Vagina (tissue), 2 donors: Measurements from ENCODE around the gene PLXNB1. TPM values are rescaled to one million over a fixed set of nuclear protein-coding genes. Genes with fewer than 3 reads are reported as not detected.

Experiments
- DNase-seq, 2 donors: peaks; one replicate each; pipeline ENCODE4 v3.0.0-alpha.2; 2017; ENCODE audit errors: extremely low spot score in 2 of 2
- H3K27ac ChIP-seq: fragments of 200-600 bp; sonication (generic); one replicate; pipeline ENCODE4 v1.5.1; 2019
- H3K27me3 ChIP-seq: fragments of 200-600 bp; sonication (generic); one replicate; pipeline ENCODE4 v1.5.1; 2019
- H3K36me3 ChIP-seq, 2 donors: fragments of 200-600 bp; sonication (generic); one replicate each; pipeline ENCODE4 v1.5.1; 2017 to 2019
- H3K4me1 ChIP-seq: fragments of 200-600 bp; sonication (generic); one replicate; pipeline ENCODE4 v1.5.1; 2019
- H3K4me3 ChIP-seq, 2 donors: fragments of 200-600 bp; sonication (generic); 1 replicate in 1 of 2; 2 replicates in 1 of 2; pipeline ENCODE4 v1.5.1; 2016 to 2019
- H3K9me3 ChIP-seq: fragments of 200-600 bp; sonication (generic); one replicate; pipeline ENCODE4 v1.5.1; 2019
- CTCF ChIP-seq, 3 experiments: fragments of 450-650 bp in 2 of 3; fragments of 200-600 bp in 1 of 3; sonication (generic) in 1 of 3; IDR thresholded peaks; one replicate each; pipeline ENCODE4 v1.5.1; 2017 to 2019; ENCODE audit warnings: antibody characterized with exemption in 3 of 3, mild to moderate bottlenecking in 2 of 3, moderate library complexity in 2 of 3
- POLR2A ChIP-seq, 2 donors: fragments of 450-650 bp; IDR thresholded peaks; one replicate each; pipeline ENCODE4 v1.6.1; 2017; ENCODE audit warnings: antibody characterized with exemption in 2 of 2, mild to moderate bottlenecking in 2 of 2, moderate library complexity in 2 of 2
- POLR2AphosphoS5 ChIP-seq, 2 donors: sonication (generic); formaldehyde crosslinking; IDR thresholded peaks; one replicate each; pipeline ENCODE4 v1.9.0; 2017; ENCODE audit warnings: antibody characterized with exemption in 2 of 2, mild to moderate bottlenecking in 2 of 2, low read depth in 1 of 2; ENCODE audit not compliant: insufficient read depth in 1 of 2
- intact Hi-C: fragments of 100-400 bp; cut with DNase I; formaldehyde crosslinking; loops from one replicate; pipeline ENCODE4 v1.15.1; 2023
- small RNA-seq: library from RNA; depleted of rRNA; stranded (forward); fragments of <200 nt; gene quantifications from one replicate; pipeline ENCODE3, GENCODE V24; 2016
- total RNA-seq: library from RNA; depleted of rRNA; stranded (reverse); fragments of >200 nt; gene quantifications from one replicate; pipeline ENCODE4 v1.2.3, GENCODE V29; 2016

The PLXNB1 gene
- total RNA-seq, 1 donor from 2014 or later, result 257 TPM

DNA sequence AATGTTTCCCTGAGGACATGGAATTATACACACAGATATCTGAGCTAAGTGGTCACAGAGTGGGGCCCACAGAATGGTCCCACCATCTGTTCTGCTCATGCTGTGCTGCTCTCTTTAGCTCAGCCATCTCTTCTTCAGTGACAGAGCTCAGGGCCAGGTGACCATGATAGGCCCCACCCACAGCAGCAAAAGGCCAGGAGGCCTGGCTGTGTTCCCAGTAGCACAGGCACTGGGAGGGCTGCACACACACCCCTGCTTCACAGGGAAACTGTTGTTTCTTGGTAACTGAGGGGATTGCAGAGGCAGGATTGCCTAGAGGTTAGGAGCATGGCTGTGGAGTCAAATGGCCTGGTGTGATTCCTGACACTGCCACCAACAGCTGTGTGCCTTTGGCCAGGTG is 62.7 kb downstream of the PLXNB1 start:
- H3K27me3 ChIP-seq, result no peaks in the 10 kb centered on the region
- intact Hi-C loops, result no loop called here
- no peaks in the 10 kb centered on the region for H3K4me1 ChIP-seq
- no peak for DNase-seq
- no peak overlapping the region for H3K4me3 ChIP-seq
- H3K9me3 ChIP-seq, result no peaks in the 10 kb centered on the region
- H3K36me3 ChIP-seq, result no peaks in the 10 kb centered on the region
- H3K27ac ChIP-seq, result no peak overlapping the region
- TF ChIP-seq POLR2AphosphoS5 (IDR thresholded peaks at IDR 0.05; ENCODE audit: insufficient read depth in 1 of 2, low read depth in 1 of 2) (no peak), POLR2A (IDR thresholded peaks at IDR 0.05) (no peak), CTCF (IDR thresholded peaks at IDR 0.05) (no peak)

DNA sequence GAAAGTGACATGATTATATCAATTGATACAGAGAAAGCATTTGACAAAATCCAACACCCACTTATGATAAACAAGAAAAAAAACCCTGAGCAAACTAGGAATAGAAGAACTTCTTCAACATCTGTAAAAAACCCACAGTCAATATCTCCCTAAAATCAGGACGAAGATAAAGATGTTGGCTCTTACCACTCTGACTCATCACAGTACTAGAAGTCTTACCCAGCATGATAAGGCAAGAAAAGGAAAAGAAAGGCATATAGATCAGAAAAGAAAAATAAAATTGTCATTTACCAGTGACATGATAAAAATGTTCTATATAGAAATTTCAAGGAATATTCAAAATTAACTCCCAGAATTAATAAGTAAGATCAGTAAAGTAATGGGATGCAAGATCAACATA is 65.0 kb downstream of the PLXNB1 start:
- TF ChIP-seq POLR2A (IDR thresholded peaks at IDR 0.05) (no peak), CTCF (IDR thresholded peaks at IDR 0.05) (no peak), POLR2AphosphoS5 (IDR thresholded peaks at IDR 0.05; ENCODE audit: insufficient read depth in 1 of 2, low read depth in 1 of 2) (no peak)
- intact Hi-C loops, result no loop called here

GRCh38 chr3:48361928-48362327 is 68.0 kb downstream of the PLXNB1 start:
- no peaks in the 10 kb centered on the region for H3K9me3 ChIP-seq
- no peak overlapping the region for H3K27ac ChIP-seq
- no peak for DNase-seq
- intact Hi-C loops, result no loop called here
- H3K27me3 ChIP-seq, result no peaks in the 10 kb centered on the region
- no peaks in the 10 kb centered on the region for H3K4me1 ChIP-seq
- TF ChIP-seq CTCF (IDR thresholded peaks at IDR 0.05), result no peak
- no peak for TF ChIP-seq POLR2A (IDR thresholded peaks at IDR 0.05)
- TF ChIP-seq POLR2AphosphoS5 (IDR thresholded peaks at IDR 0.05; ENCODE audit: insufficient read depth in 1 of 2, low read depth in 1 of 2), result no peak
- H3K36me3 ChIP-seq, result no peaks in the 10 kb centered on the region
- no peak overlapping the region for H3K4me3 ChIP-seq

More for the DNA sequence above, 65.0 kb downstream of the PLXNB1 start:
- DNase-seq, result no peak
- no peak overlapping the region for H3K4me3 ChIP-seq
- H3K36me3 ChIP-seq, result no peaks in the 10 kb centered on the region
- no peaks in the 10 kb centered on the region for H3K9me3 ChIP-seq
- H3K27ac ChIP-seq, result no peak overlapping the region
- no peaks in the 10 kb centered on the region for H3K4me1 ChIP-seq
- H3K27me3 ChIP-seq, result no peaks in the 10 kb centered on the region

DNA sequence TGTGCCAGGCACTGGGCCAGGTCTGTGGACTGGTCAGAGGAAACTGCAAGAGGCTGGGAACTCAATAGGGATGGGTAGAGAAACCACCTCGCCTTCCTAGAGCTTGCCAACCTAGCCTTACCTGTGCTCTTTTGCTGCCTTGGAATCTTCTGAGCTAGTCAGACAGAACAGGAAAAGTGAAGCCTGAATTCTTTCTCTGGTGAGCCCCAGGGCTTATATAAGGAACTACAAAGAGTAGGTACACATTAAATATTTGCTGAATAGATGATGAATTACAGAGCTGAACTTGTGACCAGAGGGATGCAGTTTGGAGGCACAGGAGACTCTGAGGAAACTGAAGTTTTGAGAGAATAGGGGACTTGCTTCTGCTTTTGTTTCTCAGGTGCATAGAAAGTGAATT is 73.5 kb downstream of the PLXNB1 start:
- no peak for TF ChIP-seq POLR2A (IDR thresholded peaks at IDR 0.05)
- TF ChIP-seq CTCF (IDR thresholded peaks at IDR 0.05), result no peak
- no peak for TF ChIP-seq POLR2AphosphoS5 (IDR thresholded peaks at IDR 0.05; ENCODE audit: insufficient read depth in 1 of 2, low read depth in 1 of 2)
- intact Hi-C loops, result no loop called here

GRCh38 chr3:48353987-48354386 is 75.9 kb downstream of the PLXNB1 start:
- H3K27me3 ChIP-seq, result no peaks in the 10 kb centered on the region
- H3K4me3 ChIP-seq, result no peak overlapping the region
- no peak overlapping the region for H3K27ac ChIP-seq
- H3K36me3 ChIP-seq, result no peaks in the 10 kb centered on the region
- intact Hi-C loops, result no loop called here
- no peak for DNase-seq
- no peaks in the 10 kb centered on the region for H3K4me1 ChIP-seq
- TF ChIP-seq POLR2AphosphoS5 (IDR thresholded peaks at IDR 0.05; ENCODE audit: insufficient read depth in 1 of 2, low read depth in 1 of 2) (no peak), POLR2A (IDR thresholded peaks at IDR 0.05) (no peak), CTCF (IDR thresholded peaks at IDR 0.05) (no peak)
- H3K9me3 ChIP-seq, result no peaks in the 10 kb centered on the region

More for the DNA sequence above, 73.5 kb downstream of the PLXNB1 start:
- Histone ChIP-seq H3K4me1 (no peaks in the 10 kb centered on the region), H3K27me3 (no peaks in the 10 kb centered on the region), H3K27ac (no peak overlapping the region), H3K9me3 (no peaks in the 10 kb centered on the region), H3K4me3 (no peak overlapping the region), H3K36me3 (no peaks in the 10 kb centered on the region)
- no peak for DNase-seq

Small RNAs within 50 kb of the gene (small RNA-seq; reads per million reads assigned to genes)
- not detected for gene RN7SL321P

Other genes starting within 250 kb of the PLXNB1 start
- gene CDC25A, start 241.7 kb downstream of the PLXNB1 start, total RNA-seq, result 8.8 TPM
- gene CAMP, start 206.6 kb downstream of the PLXNB1 start, total RNA-seq, result not detected
- 12.3 TPM for gene ZNF589, start 189.0 kb downstream of the PLXNB1 start, total RNA-seq
- gene NME6, start 128.7 kb downstream of the PLXNB1 start, total RNA-seq, result 17.2 TPM
- not detected for gene SPINK8, start 96.4 kb downstream of the PLXNB1 start, total RNA-seq
- gene FBXW12, start 57.9 kb downstream of the PLXNB1 start, total RNA-seq, result not detected
- gene CCDC51, start 10.0 kb upstream of the PLXNB1 start, total RNA-seq, result 11.5 TPM
- gene TMA7, start 10.2 kb upstream of the PLXNB1 start, total RNA-seq, result 251 TPM
- gene ATRIP, start 16.7 kb upstream of the PLXNB1 start, total RNA-seq, result 13.8 TPM
- 133 TPM for gene SHISA5, start 74.1 kb upstream of the PLXNB1 start, total RNA-seq
- gene PFKFB4, start 126.7 kb upstream of the PLXNB1 start, total RNA-seq, result 7.4 TPM
- gene UCN2, start 133.7 kb upstream of the PLXNB1 start, total RNA-seq, result 5.2 TPM
- gene COL7A1, start 165.2 kb upstream of the PLXNB1 start, total RNA-seq, result 148 TPM
- 190 TPM for gene UQCRC1, start 179.6 kb upstream of the PLXNB1 start, total RNA-seq
- gene TMEM89, start 191.7 kb upstream of the PLXNB1 start, total RNA-seq, result not detected
- gene SLC26A6, start 205.4 kb upstream of the PLXNB1 start, total RNA-seq, result 35.1 TPM
- 2.2 TPM for gene CELSR3, start 232.8 kb upstream of the PLXNB1 start, total RNA-seq